CMK (cell line): ENCODE data around the gene DIP2C.
"Not testable (repeated sequence)": the region's sequence is repeated elsewhere in the genome, so short reads cannot be mapped to it uniquely, and the experiment has no call there.

Experiments
- DNase-seq: peaks from one replicate; pipeline ENCODE4 v3.0.0-alpha.2; 2010; ENCODE audit warnings: low read depth

Gene DIP2C

GRCh38 chr10:306007-306674, 383.3 kb downstream of the DIP2C start:
- no peak for DNase-seq

- DNase-seq = no peak
Measured at GRCh38 chr10:305034-305433, 384.4 kb downstream of the DIP2C start.

GRCh38 chr10:301536-301935, 387.9 kb downstream of the DIP2C start:
- DNase-seq = no peak

- DNase-seq = not testable (repeated sequence)
Measured at GRCh38 chr10:300580-300979, 388.9 kb downstream of the DIP2C start.

- no peak for DNase-seq
Measured at GRCh38 chr10:299969-300368, 389.5 kb downstream of the DIP2C start.

- no peak for DNase-seq
Measured at GRCh38 chr10:299512-299911, 390.0 kb downstream of the DIP2C start.

GRCh38 chr10:298033-298432, 391.4 kb downstream of the DIP2C start:
- DNase-seq = no peak

- DNase-seq = no peak
Measured at GRCh38 chr10:297567-297966, 391.9 kb downstream of the DIP2C start.

- DNase-seq = no peak
Measured at GRCh38 chr10:293636-294035, 395.8 kb downstream of the DIP2C start.

GRCh38 chr10:290026-290725, 399.3 kb downstream of the DIP2C start:
- no peak for DNase-seq

GRCh38 chr10:289581-289980, 399.9 kb downstream of the DIP2C start:
- no peak for DNase-seq

GRCh38 chr10:288316-289200, 400.9 kb downstream of the DIP2C start:
- no peak for DNase-seq

GRCh38 chr10:287814-288213, 401.7 kb downstream of the DIP2C start:
- DNase-seq = no peak

GRCh38 chr10:287026-287709, 402.3 kb downstream of the DIP2C start:
- DNase-seq = no peak

GRCh38 chr10:285216-285615, 404.3 kb downstream of the DIP2C start:
- DNase-seq = no peak

GRCh38 chr10:283916-284356, 405.5 kb downstream of the DIP2C start:
- no peak for DNase-seq

- DNase-seq = no peak
Measured at GRCh38 chr10:283140-283479, 406.4 kb downstream of the DIP2C start.

- DNase-seq = no peak
Measured at GRCh38 chr10:282294-283139, 407.0 kb downstream of the DIP2C start.

- no peak for DNase-seq
Measured at GRCh38 chr10:279655-280054, 409.8 kb downstream of the DIP2C start.

GRCh38 chr10:279232-279631, 410.2 kb downstream of the DIP2C start:
- no peak for DNase-seq

GRCh38 chr10:278707-279106, 410.8 kb downstream of the DIP2C start:
- no peak for DNase-seq
